Breast epithelium (tissue), 4 donors: ENCODE data around the gene THY1. TPM values are rescaled to one million over a fixed set of nuclear protein-coding genes. Genes with fewer than 3 reads are reported as not detected.
"Not testable (repeated sequence)": the region's sequence is repeated elsewhere in the genome, so short reads cannot be mapped to it uniquely, and the experiment has no call there.

Source experiments
- DNase-seq, 2 donors: peaks; one replicate each; pipeline ENCODE4 v3.0.0-alpha.2; 2019; ENCODE audit warnings: low spot score in 2 of 2
- H3K27ac ChIP-seq, 2 donors: fragments of 200-600 bp; sonication (generic) in 1 of 2; one replicate each; pipeline ENCODE4 v1.5.1; 2016 to 2019; ENCODE audit warnings: mild to moderate bottlenecking in 1 of 2
- H3K27me3 ChIP-seq, 2 donors: fragments of 200-600 bp; sonication (generic) in 1 of 2; one replicate each; pipeline versions ENCODE4 v1.5.1 to v1.6.0; 2017 to 2019; ENCODE audit warnings: control low read depth in 1 of 2, mild to moderate bottlenecking in 1 of 2
- H3K36me3 ChIP-seq: fragments of 200-600 bp; one replicate; pipeline ENCODE4 v1.5.1; 2019
- H3K4me1 ChIP-seq, 2 donors: fragments of 200-600 bp; sonication (generic); one replicate each; pipeline ENCODE4 v1.5.1; 2016 to 2019; ENCODE audit warnings: control low read depth in 1 of 2
- H3K4me3 ChIP-seq, 3 donors: fragments of 200-600 bp; sonication (generic); 1 replicate in 2 of 3; 2 replicates in 1 of 3; pipeline ENCODE4 v1.5.1; 2016 to 2019; ENCODE audit warnings: mild to moderate bottlenecking in 3 of 3, moderate library complexity in 2 of 3
- H3K9me3 ChIP-seq, 2 donors: fragments of 200-600 bp; sonication (generic) in 1 of 2; one replicate each; pipeline ENCODE4 v1.5.1; 2016 to 2019; ENCODE audit warnings: control low read depth in 1 of 2
- POLR2A ChIP-seq: fragments of 450-650 bp; IDR thresholded peaks from one replicate; pipeline ENCODE4 v1.6.1; 2016; ENCODE audit warnings: antibody characterized with exemption, mild to moderate bottlenecking, moderate library complexity
- POLR2AphosphoS5 ChIP-seq, 3 donors: sonication (generic); formaldehyde crosslinking; IDR thresholded peaks; one replicate each; pipeline ENCODE4 v1.6.1; 2017; ENCODE audit warnings: antibody characterized with exemption in 3 of 3
- intact Hi-C: fragments of 100-400 bp; cut with DNase I; formaldehyde crosslinking; loops from one replicate; pipeline ENCODE4 v1.15.1; 2023; ENCODE audit warnings: low total_unique reads
- total RNA-seq, 3 donors: library from RNA; depleted of rRNA; stranded (reverse); fragments of >200 nt; gene quantifications; one replicate each; pipeline ENCODE4 v1.1.0, GENCODE V29; 2016
- TF ChIP-seq, protein P1 (sequence below), 3 donors: fragments of 450-650 bp; IDR thresholded peaks; one replicate each; pipeline ENCODE4 v1.5.1; 2016 to 2017; ENCODE audit warnings: antibody characterized with exemption in 3 of 3, mild to moderate bottlenecking in 3 of 3, moderate library complexity in 3 of 3

The THY1 gene
- total RNA-seq, 3 donors from 2014 or later = 8.5 to 26.3 (median 23.8) TPM

DNA sequence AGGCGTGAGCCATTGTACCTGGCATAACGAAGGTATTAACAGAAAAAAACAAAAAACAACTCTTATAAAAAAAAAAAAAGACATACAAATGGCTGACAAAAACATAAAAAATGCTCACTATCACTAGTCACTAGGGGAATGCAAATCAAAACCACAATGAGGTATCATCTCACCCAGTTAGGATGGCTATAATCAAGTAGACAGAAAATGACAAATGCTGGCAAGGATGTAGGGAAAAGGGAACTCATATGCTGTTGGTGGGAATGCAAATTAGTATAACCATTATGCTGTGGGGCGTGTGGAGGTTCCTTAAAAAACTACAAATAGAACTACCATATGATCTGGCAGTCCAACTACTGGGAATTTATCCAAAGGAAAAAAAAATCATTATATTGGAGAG is 17.0 kb downstream of the THY1 start:
- H3K9me3 ChIP-seq = peaks cover 0 to 11% of the 10 kb centered on the region in 2 donors
- no peaks in the 10 kb centered on the region for H3K27me3 ChIP-seq
- no peak for DNase-seq
- H3K36me3 ChIP-seq = no peaks in the 10 kb centered on the region
- TF ChIP-seq, protein P1, sequence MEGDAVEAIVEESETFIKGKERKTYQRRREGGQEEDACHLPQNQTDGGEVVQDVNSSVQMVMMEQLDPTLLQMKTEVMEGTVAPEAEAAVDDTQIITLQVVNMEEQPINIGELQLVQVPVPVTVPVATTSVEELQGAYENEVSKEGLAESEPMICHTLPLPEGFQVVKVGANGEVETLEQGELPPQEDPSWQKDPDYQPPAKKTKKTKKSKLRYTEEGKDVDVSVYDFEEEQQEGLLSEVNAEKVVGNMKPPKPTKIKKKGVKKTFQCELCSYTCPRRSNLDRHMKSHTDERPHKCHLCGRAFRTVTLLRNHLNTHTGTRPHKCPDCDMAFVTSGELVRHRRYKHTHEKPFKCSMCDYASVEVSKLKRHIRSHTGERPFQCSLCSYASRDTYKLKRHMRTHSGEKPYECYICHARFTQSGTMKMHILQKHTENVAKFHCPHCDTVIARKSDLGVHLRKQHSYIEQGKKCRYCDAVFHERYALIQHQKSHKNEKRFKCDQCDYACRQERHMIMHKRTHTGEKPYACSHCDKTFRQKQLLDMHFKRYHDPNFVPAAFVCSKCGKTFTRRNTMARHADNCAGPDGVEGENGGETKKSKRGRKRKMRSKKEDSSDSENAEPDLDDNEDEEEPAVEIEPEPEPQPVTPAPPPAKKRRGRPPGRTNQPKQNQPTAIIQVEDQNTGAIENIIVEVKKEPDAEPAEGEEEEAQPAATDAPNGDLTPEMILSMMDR (IDR thresholded peaks at IDR 0.05) = no peak
- TF ChIP-seq POLR2AphosphoS5 (IDR thresholded peaks at IDR 0.05) = no peak
- TF ChIP-seq POLR2A = no peak
- intact Hi-C loops = loop anchor here (10.0 kb wide), 1 partner anchor 1191 kb away; no protein-coding TSS in a partner anchor
- no peak overlapping the region for H3K4me3 ChIP-seq
- no peak overlapping the region for H3K27ac ChIP-seq
- H3K4me1 ChIP-seq = no peaks in the 10 kb centered on the region

GRCh38 chr11:119405448-119405847 is 17.5 kb downstream of the THY1 start:
- H3K27me3 ChIP-seq, H3K4me1 ChIP-seq, H3K4me3 ChIP-seq, H3K27ac ChIP-seq, H3K36me3 ChIP-seq, DNase-seq: not testable (repeated sequence)
- intact Hi-C loops = loop anchor here (10.0 kb wide), 1 partner anchor 1191 kb away; no protein-coding TSS in a partner anchor
- peaks cover 0 to 16% of the 10 kb centered on the region in 2 donors for H3K9me3 ChIP-seq

- no peak overlapping the region for H3K27ac ChIP-seq
- intact Hi-C loops = loop anchor here (10.0 kb wide), 1 partner anchor 1190 kb away; no protein-coding TSS in a partner anchor
- TF ChIP-seq POLR2A (no peak), POLR2AphosphoS5 (IDR thresholded peaks at IDR 0.05) (no peak)
- TF ChIP-seq, protein P1 (IDR thresholded peaks at IDR 0.05) = no peak
- H3K27me3 ChIP-seq = no peaks in the 10 kb centered on the region
- H3K4me3 ChIP-seq = no peak overlapping the region
- no peaks in the 10 kb centered on the region for H3K36me3 ChIP-seq
- no peaks in the 10 kb centered on the region for H3K4me1 ChIP-seq
- H3K9me3 ChIP-seq = peaks cover 0 to 17% of the 10 kb centered on the region in 2 donors
- no peak for DNase-seq
Observed at GRCh38 chr11:119404872-119405271, 18.1 kb downstream of the THY1 start.

- H3K27ac ChIP-seq = no peak overlapping the region
- H3K4me1 ChIP-seq = no peaks in the 10 kb centered on the region
- no peaks in the 10 kb centered on the region for H3K36me3 ChIP-seq
- TF ChIP-seq POLR2AphosphoS5 (IDR thresholded peaks at IDR 0.05) = no peak
- TF ChIP-seq POLR2A = no peak
- TF ChIP-seq, protein P1 (IDR thresholded peaks at IDR 0.05) = no peak
- no peak overlapping the region for H3K4me3 ChIP-seq
- peaks cover 0 to 22% of the 10 kb centered on the region in 2 donors for H3K9me3 ChIP-seq
- intact Hi-C loops = loop anchor here (10.0 kb wide), 1 partner anchor 1188 kb away; no protein-coding TSS in a partner anchor
- no peaks in the 10 kb centered on the region for H3K27me3 ChIP-seq
- no peak for DNase-seq
Observed at GRCh38 chr11:119403021-119403420, 20.0 kb downstream of the THY1 start.

- Histone ChIP-seq H3K27ac (no peak overlapping the region), H3K27me3 (no peaks in the 10 kb centered on the region), H3K36me3 (no peaks in the 10 kb centered on the region), H3K4me1 (no peaks in the 10 kb centered on the region), H3K4me3 (no peak overlapping the region), H3K9me3 (peaks cover 0 to 25% of the 10 kb centered on the region in 2 donors)
- DNase-seq = no peak
- intact Hi-C loops = loop anchor here (10.0 kb wide), 1 partner anchor 1188 kb away; no protein-coding TSS in a partner anchor
- TF ChIP-seq, protein P1 (IDR thresholded peaks at IDR 0.05) = no peak
Observed at GRCh38 chr11:119402470-119402869, 20.5 kb downstream of the THY1 start.
